ENCODE results near the gene CHD9. TPM values are rescaled to one million over a fixed set of nuclear protein-coding genes. Genes with fewer than 3 reads are reported as not detected.
"Not testable (repeated sequence)": the region's sequence is repeated elsewhere in the genome, so short reads cannot be mapped to it uniquely, and the experiment has no call there.

The CHD9 gene
- total RNA-seq, 1 donor from 2014 or later, result 67.4 TPM

GRCh38 chr16:53309457-53309856 lies 254.7 kb downstream of the CHD9 start:
- peaks cover 77% of the 10 kb centered on the region for H3K36me3 Mint-ChIP-seq (ENCODE audit: low read depth)
- no peak overlapping the region for H3K4me3 Mint-ChIP-seq
- H3K9me3 Mint-ChIP-seq, result no peaks in the 10 kb centered on the region
- H3K27ac Mint-ChIP-seq, result no peak overlapping the region
- TF ChIP-seq, protein P1, sequence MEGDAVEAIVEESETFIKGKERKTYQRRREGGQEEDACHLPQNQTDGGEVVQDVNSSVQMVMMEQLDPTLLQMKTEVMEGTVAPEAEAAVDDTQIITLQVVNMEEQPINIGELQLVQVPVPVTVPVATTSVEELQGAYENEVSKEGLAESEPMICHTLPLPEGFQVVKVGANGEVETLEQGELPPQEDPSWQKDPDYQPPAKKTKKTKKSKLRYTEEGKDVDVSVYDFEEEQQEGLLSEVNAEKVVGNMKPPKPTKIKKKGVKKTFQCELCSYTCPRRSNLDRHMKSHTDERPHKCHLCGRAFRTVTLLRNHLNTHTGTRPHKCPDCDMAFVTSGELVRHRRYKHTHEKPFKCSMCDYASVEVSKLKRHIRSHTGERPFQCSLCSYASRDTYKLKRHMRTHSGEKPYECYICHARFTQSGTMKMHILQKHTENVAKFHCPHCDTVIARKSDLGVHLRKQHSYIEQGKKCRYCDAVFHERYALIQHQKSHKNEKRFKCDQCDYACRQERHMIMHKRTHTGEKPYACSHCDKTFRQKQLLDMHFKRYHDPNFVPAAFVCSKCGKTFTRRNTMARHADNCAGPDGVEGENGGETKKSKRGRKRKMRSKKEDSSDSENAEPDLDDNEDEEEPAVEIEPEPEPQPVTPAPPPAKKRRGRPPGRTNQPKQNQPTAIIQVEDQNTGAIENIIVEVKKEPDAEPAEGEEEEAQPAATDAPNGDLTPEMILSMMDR (IDR thresholded peaks at IDR 0.05), result no peak
- ChIA-PET POLR2A (no interaction called here), CTCF (no interaction called here)
- no peak for DNase-seq
- H3K4me1 Mint-ChIP-seq, result no peaks in the 10 kb centered on the region
- no peak for ATAC-seq (ENCODE audit: low read depth)
- no peaks in the 10 kb centered on the region for H3K27me3 Mint-ChIP-seq
- intact Hi-C loops (cut with micrococcal nuclease), result no loop called here

GRCh38 chr16:53320992-53321391 lies 266.2 kb downstream of the CHD9 start:
- ChIA-PET CTCF (no interaction called here), POLR2A (no interaction called here)
- TF ChIP-seq, protein P1 (IDR thresholded peaks at IDR 0.05), result no peak
- Mint-ChIP-seq H3K36me3 (ENCODE audit: low read depth) (peaks cover 63% of the 10 kb centered on the region), H3K27me3 (no peaks in the 10 kb centered on the region), H3K27ac (no peak overlapping the region), H3K9me3 (no peaks in the 10 kb centered on the region), H3K4me3 (no peak overlapping the region), H3K4me1 (no peaks in the 10 kb centered on the region)
- no peak for ATAC-seq (ENCODE audit: low read depth)
- intact Hi-C loops (cut with micrococcal nuclease), result no loop called here
- no peak for DNase-seq

DNA sequence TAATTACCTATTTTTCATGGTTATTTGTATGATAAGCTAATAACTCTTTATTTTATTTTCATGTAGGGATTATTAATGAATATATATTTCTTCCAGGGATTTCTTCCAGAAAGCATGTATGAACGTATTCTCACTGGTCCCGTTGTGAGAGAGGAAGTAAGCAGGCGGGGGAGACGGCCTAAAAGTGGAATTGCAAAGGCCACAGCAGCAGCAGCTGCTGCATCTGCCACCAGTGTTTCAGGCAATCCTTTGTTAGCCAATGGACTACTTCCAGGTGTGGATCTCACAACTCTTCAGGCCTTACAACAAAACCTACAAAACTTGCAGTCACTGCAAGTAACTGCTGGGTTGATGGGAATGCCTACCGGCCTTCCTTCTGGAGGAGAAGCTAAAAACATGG lies 269.1 kb downstream of the CHD9 start:
- no peaks in the 10 kb centered on the region for H3K27me3 Mint-ChIP-seq
- no peak overlapping the region for H3K27ac Mint-ChIP-seq
- H3K4me3 Mint-ChIP-seq, result no peak overlapping the region
- DNase-seq (no peak), ATAC-seq (ENCODE audit: low read depth) (no peak)
- TF ChIP-seq, protein P1 (IDR thresholded peaks at IDR 0.05), result no peak
- H3K36me3 Mint-ChIP-seq (ENCODE audit: low read depth), result peaks cover 41% of the 10 kb centered on the region
- H3K4me1 Mint-ChIP-seq, result no peaks in the 10 kb centered on the region
- H3K9me3 Mint-ChIP-seq, result peaks cover 2% of the 10 kb centered on the region
- ChIA-PET POLR2A (no interaction called here), CTCF (no interaction called here)
- intact Hi-C loops (cut with micrococcal nuclease), result no loop called here

DNA sequence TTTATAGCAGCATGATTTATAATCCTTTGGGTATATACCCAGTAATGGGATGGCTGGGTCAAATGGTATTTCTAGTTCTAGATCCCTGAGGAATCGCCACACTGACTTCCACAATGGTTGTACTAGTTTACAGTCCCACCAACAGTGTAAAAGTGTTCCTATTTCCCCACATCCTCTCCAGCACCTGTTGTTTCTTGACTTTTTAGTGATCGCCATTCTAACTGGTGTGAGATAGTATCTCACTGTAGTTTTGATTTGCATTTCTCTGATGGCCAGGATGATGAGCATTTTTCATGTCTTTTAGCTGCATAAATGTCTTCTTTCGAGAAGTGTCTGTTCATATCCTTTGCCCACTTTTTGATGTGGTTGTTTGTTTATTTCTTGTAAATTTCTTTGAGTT lies 276.2 kb downstream of the CHD9 start:
- H3K4me1 Mint-ChIP-seq; intact Hi-C loops (cut with micrococcal nuclease); DNase-seq; H3K9me3 Mint-ChIP-seq; H3K4me3 Mint-ChIP-seq; H3K27me3 Mint-ChIP-seq; ATAC-seq (ENCODE audit: low read depth); H3K27ac Mint-ChIP-seq; CTCF ChIA-PET; POLR2A ChIA-PET; H3K36me3 Mint-ChIP-seq (ENCODE audit: low read depth): not testable (repeated sequence)

DNA sequence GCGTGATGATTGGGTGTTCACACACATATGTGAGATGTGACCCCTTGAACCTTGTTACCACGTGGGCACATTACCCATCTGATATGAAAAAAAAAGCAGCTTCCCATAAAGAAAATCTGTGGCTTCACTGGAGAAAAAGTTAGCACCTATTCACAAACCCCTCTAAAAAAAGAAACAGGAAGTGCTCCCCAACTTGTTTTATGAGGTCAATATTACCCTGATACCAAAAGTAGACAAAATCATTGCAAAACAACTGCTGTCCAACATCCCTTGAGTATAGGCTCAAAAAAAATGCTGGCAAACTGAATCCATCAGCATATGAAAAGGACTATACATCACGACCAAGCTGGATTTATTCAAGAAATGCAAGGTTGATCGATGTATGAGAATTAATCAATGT lies 279.8 kb downstream of the CHD9 start:
- DNase-seq (no peak), ATAC-seq (ENCODE audit: low read depth) (no peak)
- peaks cover 3% of the 10 kb centered on the region for H3K9me3 Mint-ChIP-seq
- ChIA-PET CTCF (no interaction called here), POLR2A (no interaction called here)
- H3K36me3 Mint-ChIP-seq (ENCODE audit: low read depth), result no peaks in the 10 kb centered on the region
- TF ChIP-seq, protein P1 (IDR thresholded peaks at IDR 0.05), result no peak
- H3K4me3 Mint-ChIP-seq, result no peak overlapping the region
- H3K27me3 Mint-ChIP-seq, result peaks cover 1% of the 10 kb centered on the region
- intact Hi-C loops (cut with micrococcal nuclease), result no loop called here
- H3K4me1 Mint-ChIP-seq, result peaks cover 6% of the 10 kb centered on the region
- H3K27ac Mint-ChIP-seq, result no peak overlapping the region

- no peak for ATAC-seq (ENCODE audit: low read depth)
Observed at GRCh38 chr16:53337294-53337693, 282.5 kb downstream of the CHD9 start.

More at GRCh38 chr16:53337294-53337693, 282.5 kb downstream of the CHD9 start:
- Mint-ChIP-seq H3K36me3 (ENCODE audit: low read depth) (no peaks in the 10 kb centered on the region), H3K4me3 (no peak overlapping the region), H3K4me1 (peaks cover 6% of the 10 kb centered on the region), H3K27me3 (peaks cover 1% of the 10 kb centered on the region), H3K27ac (no peak overlapping the region), H3K9me3 (no peaks in the 10 kb centered on the region)
- POLR2A ChIA-PET, result no interaction called here
- TF ChIP-seq, protein P1 (IDR thresholded peaks at IDR 0.05), result no peak
- CTCF ChIA-PET, result no interaction called here
- no peak for DNase-seq
- intact Hi-C loops (cut with micrococcal nuclease), result no loop called here
